ENCODE data around the gene ATP11A.

ATP11A gene

DNA sequence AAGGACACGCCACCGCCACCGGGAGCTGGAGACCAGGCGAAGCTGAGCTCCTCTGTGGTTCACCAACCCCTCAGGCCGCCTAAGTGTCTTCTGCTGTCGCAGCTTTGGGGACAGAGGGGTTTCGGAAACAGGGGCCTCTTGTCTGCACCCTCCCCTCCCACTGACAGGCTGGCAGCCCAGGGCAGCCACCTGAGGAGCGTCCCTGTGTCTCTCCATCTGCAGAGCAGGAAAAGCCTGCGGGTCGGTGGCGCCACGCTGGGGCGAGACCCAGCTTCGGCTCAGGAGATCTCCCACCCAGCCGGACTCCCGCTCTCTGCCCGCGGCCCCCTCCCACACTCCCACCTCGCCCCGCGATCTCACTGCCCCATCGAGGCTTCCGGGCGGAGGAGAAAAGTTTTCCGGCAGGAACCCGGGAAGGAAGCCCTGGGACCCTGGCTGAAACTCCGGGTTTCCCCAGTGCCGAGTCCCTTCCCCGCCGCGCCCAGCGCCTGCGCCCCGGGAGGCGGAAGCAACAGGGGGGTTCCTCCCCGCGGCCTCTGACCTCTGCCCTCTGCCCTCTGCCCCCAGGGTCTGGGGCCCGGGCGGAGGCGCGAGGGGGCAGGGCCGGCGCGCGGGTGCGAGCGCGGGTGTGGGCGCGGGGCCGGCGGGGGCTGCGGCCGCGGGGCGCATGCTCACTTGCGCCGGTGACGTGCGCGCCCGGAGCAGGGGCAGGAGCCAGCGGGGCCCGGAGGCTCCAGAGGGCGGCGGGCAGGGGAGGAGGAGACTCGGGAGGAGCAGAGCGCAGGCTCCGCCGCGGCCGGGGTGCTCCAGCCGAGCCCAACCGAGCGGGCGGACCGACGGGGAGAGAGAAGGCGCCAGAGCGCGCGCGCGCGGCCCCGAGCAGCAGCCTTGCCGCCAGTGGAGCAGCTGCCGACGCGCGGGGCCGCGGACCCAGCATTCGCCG, at the start of gene ATP11A:
ATP11A (plus strand) TSS at position 736 of the 943 bp plus-strand sequence. CDS start 379 bp downstream, outside the sequence.
- DNase-seq (ENCODE audit: low spot score) = peak; percentile 38

DNA sequence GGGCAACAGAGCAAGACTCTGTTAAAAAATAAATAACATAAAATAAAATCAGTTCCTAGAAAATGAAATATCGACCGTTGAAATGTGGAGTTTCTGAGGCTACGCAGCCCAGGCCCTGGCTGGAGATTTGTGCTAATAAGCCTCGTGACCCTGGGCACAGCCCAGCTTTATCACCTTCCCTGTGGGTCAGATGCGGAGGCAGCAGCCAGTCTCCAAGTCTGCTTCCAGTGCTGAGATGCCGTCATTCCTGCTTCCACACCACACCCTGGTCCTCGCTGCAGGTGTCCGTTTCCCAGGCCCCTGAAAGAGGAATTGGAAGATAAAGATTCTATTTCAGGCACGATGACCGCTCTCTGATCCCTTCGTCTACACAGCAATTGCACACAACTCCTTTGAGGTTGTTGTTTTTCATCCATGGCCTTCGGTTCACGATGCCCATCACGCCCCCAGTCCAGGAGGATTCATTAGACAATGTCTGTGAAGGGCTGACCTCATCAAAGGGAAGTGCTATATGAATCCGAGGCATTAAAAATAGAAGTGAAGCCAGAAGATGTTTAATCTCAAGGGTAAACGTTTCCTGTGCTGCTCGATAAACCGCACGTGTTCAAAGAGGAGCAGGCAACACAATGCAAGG, 48.3 kb upstream of the ATP11A start:
- DNase-seq (ENCODE audit: low spot score) = no peak

- no peak for DNase-seq (ENCODE audit: low spot score)
Measured at GRCh38 chr13:112642090-112642460, 47.8 kb upstream of the ATP11A start.

GRCh38 chr13:112643759-112644459, 45.9 kb upstream of the ATP11A start:
- no peak for DNase-seq (ENCODE audit: low spot score)

DNA sequence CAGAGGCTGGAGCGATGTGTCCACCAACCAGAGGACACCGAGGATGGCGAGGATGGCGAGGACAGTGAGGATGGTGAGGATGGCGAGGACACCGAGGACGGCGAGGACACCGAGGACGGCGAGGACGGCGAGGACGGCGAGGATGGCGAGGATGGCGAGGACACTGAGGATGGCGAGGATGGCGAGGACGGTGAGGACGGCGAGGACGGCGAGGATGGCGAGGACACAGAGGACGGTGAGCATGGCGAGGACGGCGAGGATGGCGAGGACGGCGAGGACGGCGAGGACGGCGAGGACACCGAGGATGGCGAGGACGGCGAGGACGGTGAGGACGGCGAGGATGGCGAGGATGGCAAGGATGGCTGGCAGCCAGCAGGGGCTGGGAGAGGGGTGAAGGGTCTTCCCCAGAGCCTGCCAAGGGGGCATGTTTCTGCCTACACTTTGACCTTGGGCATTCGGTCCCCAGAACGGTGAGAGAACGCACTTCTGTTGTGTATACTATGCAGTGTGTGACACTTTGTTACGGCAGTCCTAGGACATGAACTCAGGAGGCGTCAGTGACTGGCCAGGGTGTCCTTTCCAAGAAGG, 44.4 kb upstream of the ATP11A start:
- DNase-seq (ENCODE audit: low spot score) = no peak

DNA sequence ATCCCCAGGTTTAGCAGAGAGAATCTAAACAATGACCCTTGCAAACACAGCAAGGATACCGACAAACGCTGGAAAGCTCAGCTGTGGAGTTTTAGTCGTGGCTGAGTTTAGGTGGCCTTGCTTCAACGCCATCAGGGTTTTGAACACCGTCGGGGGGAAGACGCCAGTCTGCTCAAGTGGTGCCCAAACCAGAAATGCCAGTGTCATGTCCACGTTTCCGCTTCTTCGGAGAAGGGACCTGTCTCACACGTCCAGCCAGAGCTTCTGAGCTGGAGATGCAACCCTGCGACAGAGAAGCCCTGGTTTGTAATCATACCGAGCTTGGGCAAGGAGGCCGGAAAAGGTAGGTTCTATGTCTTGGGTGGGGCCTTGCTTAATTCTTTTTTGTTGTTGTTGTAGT, 42.6 kb upstream of the ATP11A start:
- no peak for DNase-seq (ENCODE audit: low spot score)

DNA sequence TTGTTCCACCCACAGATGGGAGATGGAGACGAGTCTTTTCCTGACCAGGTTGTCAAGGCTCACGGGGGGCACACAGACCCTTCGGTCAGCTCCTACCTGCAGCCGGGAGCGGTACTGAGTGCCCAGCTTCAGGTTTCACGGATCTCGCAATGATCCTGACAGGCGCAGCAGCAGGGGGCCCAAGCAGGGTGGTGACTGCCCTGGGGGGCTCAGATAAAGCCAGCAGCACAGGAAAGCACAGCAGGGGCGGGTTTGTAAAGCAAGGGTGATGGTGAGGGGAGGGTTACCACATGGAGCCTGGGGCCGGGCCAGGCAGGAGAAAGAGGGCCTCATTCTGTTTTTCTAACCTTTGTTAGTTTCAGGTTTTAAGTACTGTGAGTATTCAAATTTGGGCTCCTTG, 41.7 kb upstream of the ATP11A start:
- no peak for DNase-seq (ENCODE audit: low spot score)

DNA sequence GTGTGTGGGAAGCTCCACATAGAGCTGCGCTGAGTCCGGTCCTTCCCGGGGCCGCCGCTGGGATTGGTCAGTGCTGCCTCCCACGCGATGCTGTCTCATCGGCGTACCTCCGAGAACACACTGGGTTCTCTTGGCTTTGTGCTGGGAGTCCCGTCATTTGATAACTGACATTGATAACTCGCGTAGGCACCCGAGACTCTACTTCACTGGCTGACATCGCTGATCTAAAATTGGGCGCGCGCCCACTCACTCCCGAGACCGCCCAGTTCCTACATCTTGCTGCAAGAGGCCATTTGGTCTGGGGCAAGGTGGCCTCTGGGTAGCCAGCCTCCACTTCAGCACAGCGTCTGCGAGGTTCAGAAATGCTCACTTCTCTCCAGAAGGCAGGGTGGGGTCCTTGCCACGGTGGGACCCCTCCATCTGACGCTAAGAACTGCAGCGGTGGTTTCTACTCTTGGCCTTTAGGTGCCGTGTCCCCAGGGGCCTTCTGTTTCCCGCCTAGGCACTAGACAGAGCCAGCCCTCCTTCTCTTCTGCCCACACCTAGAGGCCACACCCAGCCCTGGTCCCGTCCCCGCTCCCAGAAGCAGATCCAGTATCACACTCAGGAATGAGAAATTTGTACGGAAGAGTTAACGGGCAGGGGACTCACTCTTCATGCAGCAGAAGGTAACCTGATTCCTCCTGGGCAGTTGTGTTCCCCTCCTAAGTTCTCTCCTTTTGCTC, 40.7 kb upstream of the ATP11A start:
- no peak for DNase-seq (ENCODE audit: low spot score)

- no peak for DNase-seq (ENCODE audit: low spot score)
Measured at GRCh38 chr13:112651311-112651710, 38.5 kb upstream of the ATP11A start.

- DNase-seq (ENCODE audit: low spot score) = no peak
Measured at GRCh38 chr13:112651750-112652511, 37.9 kb upstream of the ATP11A start.

GRCh38 chr13:112652512-112653070, 37.2 kb upstream of the ATP11A start:
- no peak for DNase-seq (ENCODE audit: low spot score)

- DNase-seq (ENCODE audit: low spot score) = no peak
Measured at GRCh38 chr13:112653071-112653470, 36.8 kb upstream of the ATP11A start.

- DNase-seq (ENCODE audit: low spot score) = peak; percentile 33
Measured at GRCh38 chr13:112655913-112656312, 33.9 kb upstream of the ATP11A start.

GRCh38 chr13:112657850-112658445, 31.9 kb upstream of the ATP11A start:
- no peak for DNase-seq (ENCODE audit: low spot score)

- no peak for DNase-seq (ENCODE audit: low spot score)
Measured at GRCh38 chr13:112658808-112659207, 31.0 kb upstream of the ATP11A start.

GRCh38 chr13:112661291-112661690, 28.5 kb upstream of the ATP11A start:
- no peak for DNase-seq (ENCODE audit: low spot score)

- DNase-seq (ENCODE audit: low spot score) = no peak
Measured at GRCh38 chr13:112664501-112665203, 25.2 kb upstream of the ATP11A start.

DNA sequence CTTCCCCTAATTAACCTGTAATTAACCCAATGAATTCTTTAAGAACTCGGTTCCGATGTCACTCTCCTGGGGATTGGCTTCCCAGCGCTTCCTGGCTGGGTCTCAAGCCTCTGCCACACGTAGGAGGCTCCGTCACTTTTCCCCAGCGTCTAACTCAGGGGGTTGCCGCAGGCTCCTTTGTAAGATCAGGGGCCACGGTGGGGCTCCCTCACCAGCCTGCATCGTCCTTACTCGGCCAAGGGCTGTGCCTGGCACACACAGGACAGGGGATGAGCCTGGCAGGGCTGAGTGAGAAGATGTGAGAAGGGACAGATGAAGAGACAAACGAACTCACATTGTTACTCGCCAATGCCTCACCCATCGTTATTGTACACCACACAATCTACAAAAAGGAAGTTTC, 20.9 kb upstream of the ATP11A start:
- no peak for DNase-seq (ENCODE audit: low spot score)

- DNase-seq (ENCODE audit: low spot score) = no peak
Measured at GRCh38 chr13:112669881-112670499, 19.8 kb upstream of the ATP11A start.
